Measurements from ENCODE around the gene MATN1.

The MATN1 gene

DNA sequence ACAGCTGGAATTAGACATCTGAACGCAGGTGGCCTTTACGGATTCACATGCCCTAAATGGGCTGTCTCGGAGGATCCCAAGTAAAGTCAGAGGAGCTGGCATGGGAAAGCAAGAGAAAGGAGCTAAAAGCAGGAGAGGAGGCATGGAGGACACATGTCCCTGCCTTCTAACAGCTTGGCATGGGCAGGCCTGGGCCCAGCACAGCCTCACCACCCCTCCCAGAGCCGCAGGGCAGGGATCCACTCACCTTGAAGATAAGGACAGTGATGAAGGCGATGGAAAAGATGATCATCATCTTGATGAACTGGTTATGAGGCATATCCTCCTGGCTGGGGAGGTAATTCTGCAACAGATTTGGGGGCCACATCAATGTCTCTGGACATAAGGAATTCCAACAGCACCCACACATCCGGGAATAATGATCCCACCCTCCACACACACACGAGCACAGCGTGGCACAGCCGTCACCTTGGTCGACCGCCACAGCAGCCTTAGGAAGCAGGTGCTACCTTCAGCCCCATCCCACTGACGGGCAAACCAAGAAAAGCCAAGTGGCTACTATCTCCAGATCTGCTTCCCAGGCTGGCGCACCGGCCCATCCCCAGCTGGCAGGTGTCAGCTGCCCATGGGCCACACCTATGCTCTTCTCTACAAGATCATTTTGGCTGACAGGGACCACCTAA is 14.1 kb upstream of the MATN1 start:
- no peak for TF ChIP-seq ZFX (IDR thresholded peaks at IDR 0.05; ENCODE audit: borderline replicate concordance)
- TF ChIP-seq, protein P1, sequence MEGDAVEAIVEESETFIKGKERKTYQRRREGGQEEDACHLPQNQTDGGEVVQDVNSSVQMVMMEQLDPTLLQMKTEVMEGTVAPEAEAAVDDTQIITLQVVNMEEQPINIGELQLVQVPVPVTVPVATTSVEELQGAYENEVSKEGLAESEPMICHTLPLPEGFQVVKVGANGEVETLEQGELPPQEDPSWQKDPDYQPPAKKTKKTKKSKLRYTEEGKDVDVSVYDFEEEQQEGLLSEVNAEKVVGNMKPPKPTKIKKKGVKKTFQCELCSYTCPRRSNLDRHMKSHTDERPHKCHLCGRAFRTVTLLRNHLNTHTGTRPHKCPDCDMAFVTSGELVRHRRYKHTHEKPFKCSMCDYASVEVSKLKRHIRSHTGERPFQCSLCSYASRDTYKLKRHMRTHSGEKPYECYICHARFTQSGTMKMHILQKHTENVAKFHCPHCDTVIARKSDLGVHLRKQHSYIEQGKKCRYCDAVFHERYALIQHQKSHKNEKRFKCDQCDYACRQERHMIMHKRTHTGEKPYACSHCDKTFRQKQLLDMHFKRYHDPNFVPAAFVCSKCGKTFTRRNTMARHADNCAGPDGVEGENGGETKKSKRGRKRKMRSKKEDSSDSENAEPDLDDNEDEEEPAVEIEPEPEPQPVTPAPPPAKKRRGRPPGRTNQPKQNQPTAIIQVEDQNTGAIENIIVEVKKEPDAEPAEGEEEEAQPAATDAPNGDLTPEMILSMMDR (IDR thresholded peaks at IDR 0.05): no peak

DNA sequence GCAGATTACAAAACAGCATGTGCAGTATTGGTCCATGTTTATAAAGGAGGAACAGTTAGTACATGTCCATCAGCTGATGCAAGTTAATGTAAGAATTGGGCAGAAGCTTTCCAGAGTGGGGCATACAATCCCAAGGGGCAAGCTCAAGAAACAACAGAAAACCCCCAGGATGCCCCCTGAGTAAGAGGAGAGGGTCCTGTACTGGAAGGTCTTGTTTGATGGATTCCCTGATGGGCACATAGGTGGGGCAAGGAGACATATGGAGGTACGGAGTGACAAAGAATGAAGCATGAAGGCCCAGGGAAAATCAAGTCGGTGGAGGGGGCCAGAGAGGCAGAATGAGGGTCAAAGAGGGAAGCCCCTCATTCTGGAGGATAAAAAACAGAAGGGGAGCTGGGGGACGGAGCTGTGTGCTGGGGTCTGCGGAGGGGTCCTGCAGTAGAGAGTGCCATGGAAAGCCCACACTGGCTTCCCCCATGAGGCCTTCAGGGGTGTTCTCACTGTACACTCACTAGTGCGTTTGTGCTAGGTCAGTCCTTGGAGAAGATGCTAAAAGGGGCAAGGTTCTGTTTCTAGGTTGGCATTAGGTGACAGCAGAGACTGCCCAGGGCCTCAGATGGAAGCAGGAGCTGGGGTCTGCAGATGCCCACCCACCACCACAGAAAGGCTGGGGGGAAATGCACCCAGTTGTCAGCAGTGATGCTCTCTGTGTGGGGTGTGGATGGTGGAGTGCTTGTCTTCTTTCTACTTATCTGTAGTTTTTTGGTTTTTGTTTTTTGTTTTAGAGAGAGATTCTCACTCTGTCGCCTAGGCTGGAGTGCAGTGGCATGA is 12.5 kb upstream of the MATN1 start:
- TF ChIP-seq ZFX (IDR thresholded peaks at IDR 0.05; ENCODE audit: borderline replicate concordance): no peak
- TF ChIP-seq, protein P1 (IDR thresholded peaks at IDR 0.05): no peak
- no peak overlapping the region for H3K27ac ChIP-seq

More for the DNA sequence above, 14.1 kb upstream of the MATN1 start:
- no peak overlapping the region for H3K27ac ChIP-seq

- no peak overlapping the region for H3K27ac ChIP-seq
- no peak for TF ChIP-seq ZFX (IDR thresholded peaks at IDR 0.05; ENCODE audit: borderline replicate concordance)
- TF ChIP-seq, protein P1 (IDR thresholded peaks at IDR 0.05): no peak
Observed at GRCh38 chr1:30735124-30735523, 11.7 kb upstream of the MATN1 start.

DNA sequence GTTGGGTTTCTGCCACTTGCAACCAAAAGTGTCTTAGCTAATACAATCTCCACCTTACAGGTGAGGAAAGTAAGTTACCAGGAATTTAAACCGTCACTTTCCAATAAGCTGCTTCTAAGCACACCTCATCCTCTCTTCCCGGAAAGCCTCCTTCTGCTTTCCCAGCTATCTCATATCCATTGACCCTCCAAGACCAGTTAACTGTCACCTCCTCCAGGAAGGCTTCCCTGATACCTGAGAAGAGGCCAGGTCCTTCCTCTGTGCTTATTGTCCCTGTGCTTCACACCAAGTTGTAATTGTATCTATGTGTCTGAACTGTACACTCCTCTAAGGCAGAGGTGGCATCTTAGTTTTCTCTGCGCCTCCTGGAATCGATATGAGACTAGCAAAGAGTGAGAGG is 11.2 kb upstream of the MATN1 start:
- no peak overlapping the region for H3K27ac ChIP-seq
- TF ChIP-seq, protein P1 (IDR thresholded peaks at IDR 0.05): no peak
- TF ChIP-seq ZFX (IDR thresholded peaks at IDR 0.05; ENCODE audit: borderline replicate concordance): no peak

- no peak for TF ChIP-seq ZFX (IDR thresholded peaks at IDR 0.05; ENCODE audit: borderline replicate concordance)
- TF ChIP-seq, protein P1 (IDR thresholded peaks at IDR 0.05): no peak
- H3K27ac ChIP-seq: no peak overlapping the region
Observed at GRCh38 chr1:30734106-30734505, 10.7 kb upstream of the MATN1 start.

DNA sequence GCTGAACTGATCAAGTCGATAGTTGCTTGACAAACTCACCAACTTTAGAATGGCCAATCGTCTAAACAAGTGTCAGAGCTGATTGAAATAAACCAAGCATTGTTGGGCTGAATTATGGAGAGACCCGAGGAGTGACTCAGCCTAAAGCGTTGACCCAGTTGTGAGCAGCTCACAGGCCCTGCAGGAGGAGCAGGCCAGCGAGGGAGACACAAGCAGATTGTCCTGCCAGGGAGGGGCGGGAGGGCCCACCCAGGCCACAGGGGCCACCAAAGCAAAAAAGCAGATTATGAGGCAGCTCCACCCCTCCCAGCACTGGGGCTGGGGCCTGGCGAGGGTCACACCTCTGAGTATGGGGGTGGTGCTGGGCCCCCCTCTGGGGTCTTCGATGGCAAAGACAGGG is 10.1 kb upstream of the MATN1 start:
- TF ChIP-seq ZFX (IDR thresholded peaks at IDR 0.05; ENCODE audit: borderline replicate concordance): no peak
- TF ChIP-seq, protein P1 (IDR thresholded peaks at IDR 0.05): no peak
- H3K27ac ChIP-seq: no peak overlapping the region

Data from 22Rv1 (cell line).